SK-N-SH (cell line): ENCODE results near the gene PLCB3.

Experiments
- EP300 ChIP-seq, 2 experiments: IDR thresholded peaks; 2 replicates each; pipeline versions ENCODE4 v1.4.0 to v1.6.1; 2012; ENCODE audit warnings: borderline replicate concordance in 1 of 2, low read depth in 1 of 2, low read length in 1 of 2
- FOXJ3 ChIP-seq: sonication (generic); formaldehyde crosslinking; IDR thresholded peaks from 2 replicates; pipeline ENCODE4 v1.5.1; 2020; ENCODE audit warnings: mild to moderate bottlenecking, missing genetic modification reagents
- FOXM1 ChIP-seq: IDR thresholded peaks from 2 replicates; pipeline ENCODE4 v1.4.0; 2012; ENCODE audit warnings: low read depth, mild to moderate bottlenecking
- JUND ChIP-seq: IDR thresholded peaks from 2 replicates; pipeline ENCODE4 v1.4.0; 2012
- MEF2A ChIP-seq: IDR thresholded peaks from 2 replicates; pipeline ENCODE4 v1.4.0; 2012; ENCODE audit warnings: low read depth, borderline replicate concordance
- RFX5 ChIP-seq: IDR thresholded peaks from 2 replicates; pipeline ENCODE4 v1.6.1; 2012; ENCODE audit warnings: mild to moderate bottlenecking, improper control_type of control experiment, low read length
- RXRA ChIP-seq: IDR thresholded peaks from 2 replicates; pipeline ENCODE4 v1.4.0; 2012; ENCODE audit warnings: low read depth, mild to moderate bottlenecking, borderline replicate concordance
- SMC3 ChIP-seq: IDR thresholded peaks from 2 replicates; pipeline ENCODE4 v1.6.1; 2012; ENCODE audit warnings: low read depth, low read length, improper control_type of control experiment
- TF ChIP-seq, protein P1 (sequence below): fragments of 200-600 bp; sonication (generic); IDR thresholded peaks from 2 replicates; pipeline ENCODE4 v1.6.1; 2017; ENCODE audit warnings: antibody characterized with exemption, mild to moderate bottlenecking, moderate library complexity

DNA sequence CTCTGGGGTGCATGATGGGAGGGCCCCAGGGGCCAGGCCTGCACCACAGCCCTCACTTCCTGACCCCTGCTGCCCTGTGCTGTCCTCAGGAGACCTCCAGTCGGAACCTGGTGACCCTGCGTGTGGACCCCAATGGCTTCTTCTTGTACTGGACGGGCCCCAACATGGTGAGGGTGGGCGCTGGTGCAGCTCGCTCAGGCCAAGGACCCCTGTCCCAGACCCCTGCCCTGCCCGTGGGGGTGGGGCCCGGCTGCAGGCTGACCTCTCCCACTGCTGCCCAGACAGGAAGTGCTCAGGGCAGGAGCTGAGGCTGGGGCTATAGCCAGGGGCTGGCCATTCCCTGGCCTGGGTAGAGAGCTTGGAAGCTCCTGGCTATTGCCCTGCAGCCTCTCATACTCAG is 3.0 kb downstream of the PLCB3 start:
- TF ChIP-seq, protein P1, sequence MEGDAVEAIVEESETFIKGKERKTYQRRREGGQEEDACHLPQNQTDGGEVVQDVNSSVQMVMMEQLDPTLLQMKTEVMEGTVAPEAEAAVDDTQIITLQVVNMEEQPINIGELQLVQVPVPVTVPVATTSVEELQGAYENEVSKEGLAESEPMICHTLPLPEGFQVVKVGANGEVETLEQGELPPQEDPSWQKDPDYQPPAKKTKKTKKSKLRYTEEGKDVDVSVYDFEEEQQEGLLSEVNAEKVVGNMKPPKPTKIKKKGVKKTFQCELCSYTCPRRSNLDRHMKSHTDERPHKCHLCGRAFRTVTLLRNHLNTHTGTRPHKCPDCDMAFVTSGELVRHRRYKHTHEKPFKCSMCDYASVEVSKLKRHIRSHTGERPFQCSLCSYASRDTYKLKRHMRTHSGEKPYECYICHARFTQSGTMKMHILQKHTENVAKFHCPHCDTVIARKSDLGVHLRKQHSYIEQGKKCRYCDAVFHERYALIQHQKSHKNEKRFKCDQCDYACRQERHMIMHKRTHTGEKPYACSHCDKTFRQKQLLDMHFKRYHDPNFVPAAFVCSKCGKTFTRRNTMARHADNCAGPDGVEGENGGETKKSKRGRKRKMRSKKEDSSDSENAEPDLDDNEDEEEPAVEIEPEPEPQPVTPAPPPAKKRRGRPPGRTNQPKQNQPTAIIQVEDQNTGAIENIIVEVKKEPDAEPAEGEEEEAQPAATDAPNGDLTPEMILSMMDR = no peak
- TF ChIP-seq MEF2A (no peak), SMC3 (no peak), FOXM1 (no peak), FOXJ3 (no peak), EP300 (IDR thresholded peaks at IDR 0.05; ENCODE audit: borderline replicate concordance in 1 of 2, low read depth in 1 of 2, low read length in 1 of 2) (no peak), RFX5 (no peak), RXRA (no peak), JUND (no peak)
